Loucy (cell line): Measurements from ENCODE around the gene MCC.

Experiments
- H2AFZ ChIP-seq: fragments of 200-600 bp; sonication (generic); 2 replicates; pipeline ENCODE4 v1.6.0; 2016; ENCODE audit warnings: antibody characterized with exemption, mild to moderate bottlenecking, low read length, moderate library complexity
- H3F3A ChIP-seq: fragments of 200-600 bp; 2 replicates; pipeline ENCODE4 v1.6.0; 2016; ENCODE audit warnings: antibody characterized with exemption, low read depth, mild to moderate bottlenecking
- H3K27me3 ChIP-seq: fragments of 200-600 bp; sonication (generic); 2 replicates; pipeline ENCODE4 v1.6.1; 2014; ENCODE audit warnings: low read length, mild to moderate bottlenecking; ENCODE audit not compliant: insufficient read depth, poor library complexity, severe bottlenecking
- H3K36me3 ChIP-seq: fragments of 200-600 bp; sonication (generic); 2 replicates; pipeline ENCODE4 v1.6.1; 2016; ENCODE audit warnings: low read length; ENCODE audit not compliant: insufficient read depth
- H3K4me1 ChIP-seq: fragments of 200-600 bp; sonication (generic); 2 replicates; pipeline ENCODE4 v1.5.1; 2014; ENCODE audit warnings: low read length, mild to moderate bottlenecking; ENCODE audit not compliant: insufficient read depth, poor library complexity, severe bottlenecking
- H3K4me2 ChIP-seq: fragments of 200-600 bp; sonication (generic); 2 replicates; pipeline ENCODE4 v1.6.0; 2014; ENCODE audit warnings: antibody characterized with exemption, low read length, low read depth, mild to moderate bottlenecking; ENCODE audit not compliant: poor library complexity, severe bottlenecking
- H3K4me3 ChIP-seq: fragments of 200-600 bp; sonication (generic); 2 replicates; pipeline ENCODE4 v1.5.1; 2014; ENCODE audit warnings: low read length, mild to moderate bottlenecking, mixed read lengths; ENCODE audit not compliant: poor library complexity, severe bottlenecking
- H3K79me2 ChIP-seq: fragments of 200-600 bp; sonication (generic); 2 replicates; pipeline ENCODE4 v1.6.1; 2014; ENCODE audit warnings: low read length; ENCODE audit not compliant: insufficient read depth
- H3K9ac ChIP-seq: fragments of 200-600 bp; sonication (generic); 2 replicates; pipeline ENCODE4 v1.6.0; 2014; ENCODE audit warnings: mild to moderate bottlenecking, low read depth, low read length, moderate library complexity; ENCODE audit not compliant: poor library complexity, severe bottlenecking
- H3K9me2 ChIP-seq: fragments of 200-600 bp; sonication (generic); replicated peaks from 2 replicates; pipeline ENCODE4 v1.6.1; 2016; ENCODE audit warnings: low read depth, low read length, mixed read lengths
- H3K9me3 ChIP-seq: fragments of 200-600 bp; sonication (generic); 2 replicates; pipeline ENCODE4 v1.6.1; 2014; ENCODE audit warnings: mild to moderate bottlenecking, antibody characterized with exemption, low read length, low read depth; ENCODE audit not compliant: insufficient read depth
- H4K20me1 ChIP-seq: fragments of 200-600 bp; sonication (generic); 2 replicates; pipeline ENCODE4 v1.6.0; 2014; ENCODE audit warnings: antibody characterized with exemption, low read length, mild to moderate bottlenecking; ENCODE audit not compliant: insufficient read depth, poor library complexity, severe bottlenecking
- EZH2phosphoT487 ChIP-seq: fragments of 200-600 bp; IDR thresholded peaks from 2 replicates; pipeline ENCODE4 v1.6.1; 2018; ENCODE audit warnings: antibody characterized with exemption, mild to moderate bottlenecking, moderate library complexity, borderline replicate concordance
- TF ChIP-seq, protein P1 (sequence below): fragments of 200-600 bp; sonication (generic); conservative IDR thresholded peaks from 2 replicates; pipeline ENCODE4 v1.5.1; 2014; ENCODE audit warnings: mild to moderate bottlenecking, antibody characterized with exemption, low read length

Gene MCC

DNA sequence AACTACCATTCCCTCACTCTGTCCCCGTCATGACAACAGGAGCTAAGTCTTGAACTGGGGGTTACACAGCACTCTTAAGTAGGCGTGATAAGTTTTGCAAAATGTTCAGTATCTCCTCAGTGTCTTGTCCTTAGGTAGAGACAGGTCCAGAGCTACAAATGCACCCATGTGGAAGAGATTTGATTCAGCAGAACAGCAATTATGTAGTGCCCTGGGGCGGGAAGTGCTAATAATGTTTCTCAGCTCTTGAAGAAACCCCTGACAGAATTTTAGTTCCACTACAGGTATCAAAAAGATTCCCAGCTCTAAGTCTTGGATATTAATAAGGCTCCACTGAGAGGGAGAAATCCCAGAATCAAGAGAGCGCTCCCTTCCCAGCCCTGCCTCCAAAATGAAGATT lies 462.0 kb downstream of the MCC start:
- Histone ChIP-seq H3K9me2 (no peaks in the 10 kb centered on the region), H2AFZ (no peak overlapping the region), H3K4me1 (peaks cover 22% of the 10 kb centered on the region), H3K36me3 (peaks cover 15% of the 10 kb centered on the region; the same call in 1 of the 2 replicates), H3K27me3 (no peaks in the 10 kb centered on the region), H3K79me2 (no peaks in the 10 kb centered on the region), H3F3A (no peaks in the 10 kb centered on the region), H3K4me2 (no peak overlapping the region), H3K4me3 (no peak overlapping the region), H3K9ac (no peak overlapping the region), H4K20me1 (peaks cover 14% of the 10 kb centered on the region), H3K9me3 (no peaks in the 10 kb centered on the region)
- TF ChIP-seq, protein P1, sequence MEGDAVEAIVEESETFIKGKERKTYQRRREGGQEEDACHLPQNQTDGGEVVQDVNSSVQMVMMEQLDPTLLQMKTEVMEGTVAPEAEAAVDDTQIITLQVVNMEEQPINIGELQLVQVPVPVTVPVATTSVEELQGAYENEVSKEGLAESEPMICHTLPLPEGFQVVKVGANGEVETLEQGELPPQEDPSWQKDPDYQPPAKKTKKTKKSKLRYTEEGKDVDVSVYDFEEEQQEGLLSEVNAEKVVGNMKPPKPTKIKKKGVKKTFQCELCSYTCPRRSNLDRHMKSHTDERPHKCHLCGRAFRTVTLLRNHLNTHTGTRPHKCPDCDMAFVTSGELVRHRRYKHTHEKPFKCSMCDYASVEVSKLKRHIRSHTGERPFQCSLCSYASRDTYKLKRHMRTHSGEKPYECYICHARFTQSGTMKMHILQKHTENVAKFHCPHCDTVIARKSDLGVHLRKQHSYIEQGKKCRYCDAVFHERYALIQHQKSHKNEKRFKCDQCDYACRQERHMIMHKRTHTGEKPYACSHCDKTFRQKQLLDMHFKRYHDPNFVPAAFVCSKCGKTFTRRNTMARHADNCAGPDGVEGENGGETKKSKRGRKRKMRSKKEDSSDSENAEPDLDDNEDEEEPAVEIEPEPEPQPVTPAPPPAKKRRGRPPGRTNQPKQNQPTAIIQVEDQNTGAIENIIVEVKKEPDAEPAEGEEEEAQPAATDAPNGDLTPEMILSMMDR, result no peak
- TF ChIP-seq EZH2phosphoT487, result no peak

DNA sequence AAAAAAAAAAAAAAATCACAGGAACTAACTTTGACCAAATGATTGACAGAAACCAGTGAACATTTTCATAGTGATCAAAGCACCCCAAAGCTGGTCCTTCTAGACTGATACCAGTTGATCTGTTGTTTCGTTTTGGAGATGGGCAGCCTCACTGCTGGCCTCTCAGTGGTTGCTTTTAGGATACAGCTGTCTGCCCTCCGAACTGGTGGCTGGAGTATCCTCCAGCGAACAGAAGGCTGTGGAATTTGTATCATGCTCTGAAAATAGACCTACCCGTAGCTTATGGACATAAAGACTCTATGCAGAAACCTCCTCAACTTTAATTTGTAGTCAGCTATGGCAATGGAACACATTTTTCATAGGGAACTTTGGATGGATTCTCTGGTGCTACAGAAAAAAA lies 462.7 kb downstream of the MCC start:
- Histone ChIP-seq H3K27me3 (no peaks in the 10 kb centered on the region), H3K79me2 (0 out of 2 replicates have a peak, but pooled peaks cover under 1% of the 10 kb centered on the region), H3K4me3 (no peak overlapping the region), H3K9me3 (no peaks in the 10 kb centered on the region), H3K4me2 (no peak overlapping the region), H3F3A (no peaks in the 10 kb centered on the region), H4K20me1 (peaks cover 14% of the 10 kb centered on the region), H3K9ac (no peak overlapping the region), H2AFZ (no peak overlapping the region), H3K36me3 (peaks cover 19% of the 10 kb centered on the region; the same call in 1 of the 2 replicates), H3K4me1 (peaks cover 25% of the 10 kb centered on the region), H3K9me2 (no peaks in the 10 kb centered on the region)
- TF ChIP-seq, protein P1, result no peak
- no peak for TF ChIP-seq EZH2phosphoT487

DNA sequence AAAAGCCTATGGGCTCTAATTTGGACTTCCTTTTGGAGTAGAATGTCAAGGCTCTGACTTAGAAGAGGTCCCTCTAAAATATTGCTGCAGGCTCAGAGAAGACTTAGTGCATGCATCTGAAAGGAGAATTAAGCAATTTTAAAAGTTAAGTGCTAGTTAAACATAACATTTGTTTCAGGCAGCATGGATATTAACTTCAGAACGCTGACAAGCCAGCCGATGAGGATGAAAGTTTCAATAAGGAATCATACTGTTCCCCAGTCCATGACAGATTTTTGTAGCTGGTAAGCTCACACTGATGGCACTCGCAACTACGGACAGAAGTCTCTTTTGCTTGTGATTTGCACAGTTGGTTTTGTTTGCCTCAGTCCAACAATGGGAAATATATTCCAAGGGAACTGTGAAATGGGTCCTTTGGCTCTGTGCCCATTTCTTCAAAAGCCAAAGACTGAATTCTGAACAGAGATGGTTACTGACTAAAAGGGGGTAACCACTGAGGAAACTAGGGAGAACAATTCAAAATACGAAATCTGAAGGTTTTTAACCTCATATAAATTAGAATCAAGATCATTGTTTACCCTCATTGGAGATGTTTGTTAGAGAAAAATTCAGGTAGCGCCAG lies 464.1 kb downstream of the MCC start:
- peaks cover 19% of the 10 kb centered on the region; the same call in 1 of the 2 replicates for H3K36me3 ChIP-seq
- no peaks in the 10 kb centered on the region for H3K9me3 ChIP-seq
- H3F3A ChIP-seq, result no peaks in the 10 kb centered on the region
- peaks cover 14% of the 10 kb centered on the region for H4K20me1 ChIP-seq
- no peak overlapping the region for H3K9ac ChIP-seq
- TF ChIP-seq, protein P1, result no peak
- H3K79me2 ChIP-seq, result 0 out of 2 replicates have a peak, but pooled peaks cover 8% of the 10 kb centered on the region
- no peak overlapping the region for H2AFZ ChIP-seq
- no peak overlapping the region for H3K4me2 ChIP-seq
- H3K27me3 ChIP-seq, result no peaks in the 10 kb centered on the region
- H3K4me3 ChIP-seq, result no peak overlapping the region
- peaks cover 29% of the 10 kb centered on the region for H3K4me1 ChIP-seq
- no peaks in the 10 kb centered on the region for H3K9me2 ChIP-seq
